D721Med (cell line): ENCODE data around the gene ZKSCAN5.
"Not testable (repeated sequence)": the region's sequence is repeated elsewhere in the genome, so short reads cannot be mapped to it uniquely, and the experiment has no call there.

ENCODE experiments used
- DNase-seq: peaks from one replicate; pipeline ENCODE4 v3.0.0; 2011; ENCODE audit warnings: low spot score; ENCODE audit not compliant: insufficient read length
- FAIRE-seq: peaks from 2 replicates; lab custom pipeline; 2011; peaks lifted over from hg19 to GRCh38; lab: Jason Lieb, UNC
- CTCF ChIP-seq: IDR thresholded peaks from 2 replicates; pipeline ENCODE4 v1.5.1; 2012; ENCODE audit warnings: mild to moderate bottlenecking, control low read depth; ENCODE audit not compliant: insufficient read depth; ENCODE audit errors: missing control alignments

ZKSCAN5 gene

GRCh38 chr7:99497766-99498545, 6.5 kb upstream of the ZKSCAN5 start:
- TF ChIP-seq CTCF: no peak
- no peak for FAIRE-seq
- no peak for DNase-seq

GRCh38 chr7:99498546-99498944, 5.9 kb upstream of the ZKSCAN5 start:
- DNase-seq (no peak), FAIRE-seq (no peak)
- TF ChIP-seq CTCF: no peak

GRCh38 chr7:99499371-99499720, 5.1 kb upstream of the ZKSCAN5 start:
- no peak for FAIRE-seq
- no peak for TF ChIP-seq CTCF
- no peak for DNase-seq

- FAIRE-seq (no peak), DNase-seq (peak; percentile 93)
- TF ChIP-seq CTCF: no peak
These were observed 4.5 kb upstream of the ZKSCAN5 start, which contains the start of gene ZNF394 for GRCh38 chr7:99499721-99500636. Gene ZNF394, minus strand, starts transcription at chr7:99500281. Its CDS starts 188 bp downstream, at chr7:99500093.

GRCh38 chr7:99500637-99501009, 3.8 kb upstream of the ZKSCAN5 start:
- no peak for TF ChIP-seq CTCF
- FAIRE-seq: no peak
- no peak for DNase-seq

GRCh38 chr7:99501236-99501635, 3.2 kb upstream of the ZKSCAN5 start:
- not testable (repeated sequence) for FAIRE-seq, DNase-seq

- DNase-seq (peak; percentile 95), FAIRE-seq (no peak)
- no peak for TF ChIP-seq CTCF
These were observed 220 bp upstream of the ZKSCAN5 start for GRCh38 chr7:99504281-99504602.
